Measurements from ENCODE around the gene GAB2.
"Not testable (repeated sequence)": the region's sequence is repeated elsewhere in the genome, so short reads cannot be mapped to it uniquely, and the experiment has no call there.

The GAB2 gene, protein sequence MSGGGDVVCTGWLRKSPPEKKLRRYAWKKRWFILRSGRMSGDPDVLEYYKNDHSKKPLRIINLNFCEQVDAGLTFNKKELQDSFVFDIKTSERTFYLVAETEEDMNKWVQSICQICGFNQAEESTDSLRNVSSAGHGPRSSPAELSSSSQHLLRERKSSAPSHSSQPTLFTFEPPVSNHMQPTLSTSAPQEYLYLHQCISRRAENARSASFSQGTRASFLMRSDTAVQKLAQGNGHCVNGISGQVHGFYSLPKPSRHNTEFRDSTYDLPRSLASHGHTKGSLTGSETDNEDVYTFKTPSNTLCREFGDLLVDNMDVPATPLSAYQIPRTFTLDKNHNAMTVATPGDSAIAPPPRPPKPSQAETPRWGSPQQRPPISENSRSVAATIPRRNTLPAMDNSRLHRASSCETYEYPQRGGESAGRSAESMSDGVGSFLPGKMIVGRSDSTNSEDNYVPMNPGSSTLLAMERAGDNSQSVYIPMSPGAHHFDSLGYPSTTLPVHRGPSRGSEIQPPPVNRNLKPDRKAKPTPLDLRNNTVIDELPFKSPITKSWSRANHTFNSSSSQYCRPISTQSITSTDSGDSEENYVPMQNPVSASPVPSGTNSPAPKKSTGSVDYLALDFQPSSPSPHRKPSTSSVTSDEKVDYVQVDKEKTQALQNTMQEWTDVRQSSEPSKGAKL

GRCh38 chr11:78417175-78417887, at the start of gene GAB2:
Gene GAB2, minus strand, starts transcription at chr11:78417820. Its CDS starts 100 bp downstream, at chr11:78417720.
- peak; percentile 88 for DNase-seq

GRCh38 chr11:78467370-78467769, 49.8 kb upstream of the GAB2 start:
- peak; percentile 12 for DNase-seq

GRCh38 chr11:78465169-78465942, 47.7 kb upstream of the GAB2 start:
- DNase-seq = peak; percentile 77

- DNase-seq = not testable (repeated sequence)
Observed at GRCh38 chr11:78464787-78465168, 47.2 kb upstream of the GAB2 start.

- DNase-seq = no peak
Observed at GRCh38 chr11:78460471-78460870, 42.9 kb upstream of the GAB2 start.

GRCh38 chr11:78459738-78460137, 42.1 kb upstream of the GAB2 start:
- no peak for DNase-seq

DNA sequence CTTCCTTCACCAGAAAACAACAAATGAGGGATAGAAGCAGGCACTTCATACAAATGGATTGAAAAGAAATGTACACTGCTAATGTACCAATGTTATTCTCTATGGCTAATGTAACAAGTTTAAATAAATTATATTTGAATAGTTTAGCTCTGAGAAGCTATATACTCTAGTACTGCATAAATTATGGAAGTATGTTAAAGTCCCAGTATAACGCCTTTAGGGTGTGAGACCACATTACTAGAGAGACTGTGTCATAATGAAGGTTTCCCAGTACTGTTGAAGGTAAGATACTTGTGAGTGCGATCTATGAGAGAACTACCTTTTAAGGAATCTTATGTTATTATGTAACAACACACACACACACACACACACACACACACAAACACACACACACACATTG, 39.8 kb upstream of the GAB2 start:
- DNase-seq = no peak

- no peak for DNase-seq
Observed at GRCh38 chr11:78453140-78453935, 35.7 kb upstream of the GAB2 start.

DNA sequence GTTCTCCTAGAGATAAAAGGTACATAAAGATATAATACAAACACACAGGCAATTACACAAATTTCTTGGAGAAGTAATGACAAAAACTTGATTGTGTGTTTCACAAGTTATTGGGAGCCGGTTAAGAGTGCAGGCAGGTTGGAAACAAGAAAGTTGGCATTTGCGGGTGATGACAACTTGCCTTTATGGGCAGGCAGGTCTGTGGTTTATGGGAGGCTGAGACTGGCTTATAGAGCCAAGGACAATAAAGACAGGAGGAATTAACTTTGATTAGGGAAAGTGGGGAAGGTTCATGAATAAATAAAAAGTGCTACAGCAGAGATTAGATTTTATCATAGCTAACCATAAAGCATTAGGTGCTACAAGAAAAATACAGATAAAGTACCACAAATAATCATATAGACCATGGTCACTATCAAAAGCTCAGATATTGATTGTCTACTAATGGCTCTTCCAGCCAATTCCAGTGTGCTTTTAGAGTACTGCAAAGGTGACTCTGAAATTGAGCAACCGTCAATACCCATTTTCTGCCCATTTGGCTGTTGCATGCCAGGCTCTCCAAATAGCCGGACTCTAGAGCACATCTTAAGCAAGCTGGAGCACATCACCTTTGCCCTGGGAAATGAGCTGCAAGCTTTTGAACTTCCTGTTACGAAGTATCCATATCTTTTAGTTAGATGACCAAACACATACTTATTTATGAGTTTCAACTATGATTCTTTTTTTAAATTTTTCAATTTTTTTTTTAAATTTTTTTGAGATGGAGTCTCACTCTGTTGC, 33.9 kb upstream of the GAB2 start:
- DNase-seq = no peak

DNA sequence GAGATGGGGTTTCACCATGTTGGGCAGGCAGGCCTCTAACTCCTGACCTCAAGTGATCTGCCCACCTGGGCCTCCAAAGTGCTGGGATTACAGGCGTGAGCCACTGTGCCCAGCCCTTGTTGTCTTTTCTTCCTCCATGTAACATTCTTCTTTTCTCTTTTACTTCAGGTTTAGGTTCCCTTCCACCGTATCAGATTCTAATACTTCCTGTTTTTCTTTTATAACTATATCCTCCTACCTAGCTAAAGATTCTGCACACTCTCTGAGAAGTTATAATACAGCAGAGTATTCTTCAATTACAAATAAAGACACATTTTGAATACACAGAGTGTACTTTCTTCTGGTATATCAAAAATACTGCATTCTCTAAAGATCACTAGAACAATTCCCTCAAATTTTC, 33.2 kb upstream of the GAB2 start:
- no peak for DNase-seq

- no peak for DNase-seq
Observed at GRCh38 chr11:78449866-78450265, 32.2 kb upstream of the GAB2 start.

DNA sequence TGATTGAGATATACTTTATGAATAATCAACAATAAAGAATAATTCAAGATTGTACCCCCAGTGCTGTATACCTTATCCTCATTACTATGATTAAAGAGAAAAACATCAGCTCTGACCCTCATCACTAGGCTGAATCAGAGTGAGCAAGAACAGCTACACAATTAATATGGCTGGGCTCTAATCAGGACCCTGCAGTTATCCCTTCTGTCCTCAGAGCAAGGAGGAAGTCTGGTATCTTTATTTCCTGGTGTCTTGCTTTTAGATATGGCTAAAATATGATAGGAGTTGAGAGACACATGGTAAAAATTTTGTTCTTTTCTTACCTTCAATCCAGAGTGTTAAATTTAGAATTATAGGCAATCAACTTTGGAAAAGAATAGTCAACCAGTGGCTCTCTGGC, 28.6 kb upstream of the GAB2 start:
- DNase-seq = no peak

DNA sequence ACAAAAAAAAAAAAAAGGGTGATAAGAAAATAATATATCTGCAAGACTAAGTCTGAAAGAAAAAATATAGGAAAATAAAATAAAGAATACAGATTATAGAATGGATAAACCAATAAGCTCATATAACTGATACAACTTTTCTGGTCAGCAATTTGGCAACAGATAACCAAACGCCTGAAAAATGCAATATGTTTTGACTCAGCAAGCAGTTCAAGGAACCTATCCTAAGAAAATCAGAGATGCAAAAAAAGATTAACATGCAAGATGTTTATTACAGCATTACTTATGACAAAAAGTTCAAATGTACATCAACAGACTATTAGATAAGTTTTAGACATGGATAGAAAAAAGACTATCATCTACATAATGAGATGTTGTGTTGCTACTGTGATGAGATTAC, 27.1 kb upstream of the GAB2 start:
- DNase-seq = no peak

DNA sequence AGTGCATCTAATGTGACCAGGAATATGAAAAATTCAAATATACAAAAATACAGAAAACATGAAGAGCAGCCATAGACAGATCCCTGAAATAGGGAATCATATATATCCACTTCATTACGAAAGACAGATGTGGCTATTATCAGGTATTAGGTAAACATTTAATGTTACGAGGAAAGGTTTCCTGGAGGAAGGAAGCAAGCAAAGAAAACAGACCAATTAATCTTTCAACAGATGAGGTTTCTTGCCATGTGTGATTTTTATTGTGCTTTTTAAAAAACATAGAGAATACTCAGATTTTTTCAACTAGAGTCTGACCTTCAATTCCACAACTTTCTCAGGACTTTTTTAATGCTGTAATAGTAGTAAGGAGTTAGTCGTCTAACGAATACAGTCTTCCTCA, 24.3 kb upstream of the GAB2 start:
- DNase-seq = no peak

- no peak for DNase-seq
Observed at GRCh38 chr11:78438298-78438975, 20.8 kb upstream of the GAB2 start.

GRCh38 chr11:78432956-78433355, 15.3 kb upstream of the GAB2 start:
- DNase-seq = no peak

DNA sequence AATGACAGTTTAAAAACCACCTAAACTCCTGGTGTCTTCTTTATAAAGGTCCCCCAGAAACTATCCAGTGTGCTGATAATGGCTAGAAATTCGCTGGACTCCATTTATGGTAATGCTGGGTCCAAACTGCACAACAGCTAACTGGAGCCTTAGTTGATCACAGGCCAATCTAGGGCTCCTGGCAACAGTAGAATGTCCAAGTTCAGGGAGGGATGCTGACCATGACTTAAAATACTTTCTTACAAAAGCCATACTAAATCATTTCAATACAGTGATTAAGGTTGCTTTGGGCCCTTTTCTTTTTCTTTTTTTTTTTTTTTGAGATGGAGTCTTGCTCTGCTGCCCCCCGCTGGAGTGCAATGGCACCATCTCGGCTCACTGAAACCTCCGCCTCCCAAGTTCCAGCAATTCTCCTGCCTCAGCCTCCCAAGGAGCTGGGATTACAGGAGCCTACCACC, 14.5 kb upstream of the GAB2 start:
- peak; percentile 29 for DNase-seq

DNA sequence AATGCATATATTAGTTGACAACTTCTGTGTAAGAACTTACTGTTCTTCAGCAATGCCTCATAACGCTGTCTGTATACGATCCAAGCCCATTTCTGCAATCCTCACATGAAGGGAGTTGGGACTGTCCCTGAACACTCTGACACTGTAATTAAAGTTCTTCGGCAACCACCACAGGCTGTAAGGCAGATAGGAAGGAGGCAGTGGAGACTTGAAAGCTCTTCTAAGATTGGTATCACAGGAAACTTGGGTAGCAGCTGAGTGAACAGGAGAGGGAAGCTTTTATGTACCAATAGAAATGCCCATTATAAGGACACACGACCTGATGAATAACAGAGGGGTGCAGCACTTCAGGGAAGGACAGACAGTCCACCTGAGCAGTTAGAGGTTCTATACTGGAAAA, 12.0 kb upstream of the GAB2 start:
- no peak for DNase-seq

DNA sequence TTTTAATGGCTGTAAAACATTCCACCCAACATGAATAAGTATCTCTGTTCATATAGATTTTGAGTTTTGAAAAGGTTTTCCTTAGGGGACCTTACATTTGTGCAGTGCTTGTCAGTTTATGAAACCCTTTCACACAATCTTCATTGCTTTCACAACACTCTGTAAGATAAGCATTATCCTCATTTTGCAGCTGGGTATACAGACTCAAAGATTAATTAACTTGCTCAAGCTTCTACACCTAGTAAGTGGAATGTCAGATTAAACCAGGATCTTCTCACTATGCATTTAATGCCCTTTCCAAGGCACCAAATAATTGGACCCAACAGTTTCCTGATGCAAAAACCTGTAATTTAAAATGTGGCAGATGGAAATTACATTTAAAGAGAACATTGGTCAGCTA, 11.6 kb upstream of the GAB2 start:
- no peak for DNase-seq

- DNase-seq = no peak
Observed at GRCh38 chr11:78428773-78429172, 11.2 kb upstream of the GAB2 start.

- no peak for DNase-seq
Observed at GRCh38 chr11:78428266-78428636, 10.6 kb upstream of the GAB2 start.
